ENCODE results near the gene ARHGAP31.

DNA sequence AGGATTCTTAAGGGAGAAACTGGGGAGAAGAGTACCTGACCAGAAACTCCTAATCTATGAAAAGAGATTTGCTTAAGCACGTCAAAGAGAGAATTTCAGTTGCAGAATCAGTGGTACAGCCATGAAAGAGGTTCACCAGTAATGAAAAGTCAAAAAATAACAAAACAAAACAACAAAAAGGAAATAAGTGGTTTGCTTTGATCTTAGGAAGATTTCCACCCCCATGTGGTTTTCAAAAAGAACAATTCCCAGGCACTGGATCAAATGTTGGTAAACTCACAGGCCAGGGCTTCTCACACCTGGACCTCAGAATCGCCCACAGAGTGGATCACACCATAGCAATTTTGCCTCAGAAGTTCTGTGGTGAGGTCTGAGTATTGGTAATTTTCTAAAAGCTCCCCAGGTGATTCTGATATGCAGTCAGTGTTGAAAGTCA is 101.8 kb downstream of the ARHGAP31 start:
- TF ChIP-seq, protein P1, sequence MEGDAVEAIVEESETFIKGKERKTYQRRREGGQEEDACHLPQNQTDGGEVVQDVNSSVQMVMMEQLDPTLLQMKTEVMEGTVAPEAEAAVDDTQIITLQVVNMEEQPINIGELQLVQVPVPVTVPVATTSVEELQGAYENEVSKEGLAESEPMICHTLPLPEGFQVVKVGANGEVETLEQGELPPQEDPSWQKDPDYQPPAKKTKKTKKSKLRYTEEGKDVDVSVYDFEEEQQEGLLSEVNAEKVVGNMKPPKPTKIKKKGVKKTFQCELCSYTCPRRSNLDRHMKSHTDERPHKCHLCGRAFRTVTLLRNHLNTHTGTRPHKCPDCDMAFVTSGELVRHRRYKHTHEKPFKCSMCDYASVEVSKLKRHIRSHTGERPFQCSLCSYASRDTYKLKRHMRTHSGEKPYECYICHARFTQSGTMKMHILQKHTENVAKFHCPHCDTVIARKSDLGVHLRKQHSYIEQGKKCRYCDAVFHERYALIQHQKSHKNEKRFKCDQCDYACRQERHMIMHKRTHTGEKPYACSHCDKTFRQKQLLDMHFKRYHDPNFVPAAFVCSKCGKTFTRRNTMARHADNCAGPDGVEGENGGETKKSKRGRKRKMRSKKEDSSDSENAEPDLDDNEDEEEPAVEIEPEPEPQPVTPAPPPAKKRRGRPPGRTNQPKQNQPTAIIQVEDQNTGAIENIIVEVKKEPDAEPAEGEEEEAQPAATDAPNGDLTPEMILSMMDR (IDR thresholded peaks at IDR 0.05; ENCODE audit: poor library complexity, severe bottlenecking): no peak
- TF ChIP-seq SMC3 (conservative IDR thresholded peaks at IDR 0.05; ENCODE audit: poor library complexity) (no peak), EP300 (conservative IDR thresholded peaks at IDR 0.05; ENCODE audit: poor library complexity, severe bottlenecking) (no peak), TAF1 (IDR thresholded peaks at IDR 0.05; ENCODE audit: low read depth) (no peak)

All from neural cell (in vitro differentiated cells).